CD4-positive, alpha-beta T cell (primary cell): Measurements from ENCODE around the gene C17orf67. TPM values are rescaled to one million over a fixed set of nuclear protein-coding genes. Genes with fewer than 3 reads are reported as not detected.

ENCODE experiments used
- ATAC-seq: fragments of 200-7000 bp; cut with Tn5 transposase; one replicate; pipeline ENCODE4 v1.10.0; 2022; ENCODE audit warnings: mild to moderate bottlenecking; ENCODE audit not compliant: poor library complexity
- CTCF ChIA-PET: fragments of 350-600 bp; sonication (Branson Sonifier 250); formaldehyde crosslinking; loops from one replicate; lab custom pipeline; 2021; ENCODE audit warnings: antibody characterized with exemption, inconsistent platforms; lab: Charles Lee
- POLR2A ChIA-PET: fragments of 350-600 bp; sonication (Branson Sonifier 250); formaldehyde crosslinking; loops from one replicate; lab custom pipeline; 2021; ENCODE audit warnings: antibody characterized with exemption, inconsistent platforms; lab: Charles Lee
- DNase-seq, 14 experiments: peaks; one replicate each; pipeline ENCODE4 v3.0.0-alpha.2; 2013 to 2020; ENCODE audit warnings: mixed read lengths in 2 of 14
- H3K27ac ChIP-seq, 2 donors: one replicate each; pipeline versions ENCODE4 v1.5.1 to v1.7.0; 2013; ENCODE audit warnings: low read length in 2 of 2, low read depth in 1 of 2, mild to moderate bottlenecking in 1 of 2
- H3K27me3 ChIP-seq, 2 experiments: 1 replicate in 1 of 2; 2 replicates in 1 of 2; pipeline versions ENCODE4 v1.6.1 to v1.7.0; 2013; ENCODE audit warnings: low read length in 2 of 2, control low read depth in 1 of 2, mild to moderate bottlenecking in 1 of 2, moderate library complexity in 1 of 2; ENCODE audit not compliant: insufficient read depth in 2 of 2, control insufficient read depth in 1 of 2
- H3K36me3 ChIP-seq: one replicate; pipeline ENCODE4 v1.6.1; 2013; ENCODE audit warnings: low read length, control low read depth; ENCODE audit not compliant: insufficient read depth
- H3K4me1 ChIP-seq: one replicate; pipeline ENCODE4 v1.6.1; 2013; ENCODE audit warnings: low read length, control low read depth; ENCODE audit not compliant: insufficient read depth
- H3K4me3 ChIP-seq: one replicate; pipeline ENCODE4 v1.5.1; 2013; ENCODE audit warnings: mild to moderate bottlenecking, low read length, moderate library complexity
- H3K9me3 ChIP-seq, 2 experiments: 1 replicate in 1 of 2; 2 replicates in 1 of 2; pipeline versions ENCODE4 v1.6.1 to v1.7.0; 2013; ENCODE audit warnings: low read length in 2 of 2, mild to moderate bottlenecking in 2 of 2, control low read depth in 1 of 2, moderate library complexity in 1 of 2; ENCODE audit not compliant: control insufficient read depth in 1 of 2, insufficient read depth in 1 of 2
- H3K27ac Mint-ChIP-seq: one replicate; pipeline ENCODE4 v1.8.0; 2020; ENCODE audit warnings: mixed read lengths
- H3K27me3 Mint-ChIP-seq: one replicate; pipeline ENCODE4 v1.8.0; 2021; ENCODE audit warnings: mixed read lengths
- H3K36me3 Mint-ChIP-seq: one replicate; pipeline ENCODE4 v1.8.0; 2021; ENCODE audit warnings: low read depth, mixed read lengths
- H3K4me1 Mint-ChIP-seq: one replicate; pipeline ENCODE4 v1.8.0; 2021; ENCODE audit warnings: low read depth, mixed read lengths
- H3K4me3 Mint-ChIP-seq: one replicate; pipeline ENCODE4 v1.8.0; 2020; ENCODE audit warnings: mild to moderate bottlenecking, mixed read lengths
- H3K9me3 Mint-ChIP-seq: one replicate; pipeline ENCODE4 v1.8.0; 2020; ENCODE audit warnings: mixed read lengths
- CTCF ChIP-seq: fragments of 200-600 bp; IDR thresholded peaks from one replicate; pipeline ENCODE4 v1.8.0; 2022; ENCODE audit warnings: antibody characterized with exemption, mild to moderate bottlenecking
- intact Hi-C, 2 experiments: fragments of 100-400 bp; cut with DNase I in 1 of 2; cut with micrococcal nuclease in 1 of 2; formaldehyde crosslinking; loops; one replicate each; pipeline versions ENCODE4 v1.15.1 to v1.9.0; 2023 to 2025; cut with DNase I, micrococcal nuclease
- total RNA-seq, 174 experiments: library from RNA in 2 of 174; stranded (reverse) in 2 of 174; gene quantifications; one replicate each; pipeline ENCODE4 v1.2.3 and lab custom pipeline; 2021 to 2026

Gene C17orf67
- total RNA-seq, 2 experiments from 2014 or later, result 4.3 to 4.8 TPM

- TF ChIP-seq CTCF, result no peak
- Histone ChIP-seq H3K9me3 (no peaks in the 10 kb centered on the region), H3K4me3 (no peak overlapping the region), H3K4me1 (peaks cover 2% of the 10 kb centered on the region), H3K27me3 (no peaks in the 10 kb centered on the region), H3K27ac (no peak overlapping the region), H3K36me3 (no peaks in the 10 kb centered on the region)
- DNase-seq (peak in 1 of 14 experiments; percentile 38), ATAC-seq (peak; percentile 54)
- H3K27ac Mint-ChIP-seq, result peak overlapping the region; percentile 74
- peaks cover 9% of the 10 kb centered on the region for H3K4me1 Mint-ChIP-seq
- peaks cover 6% of the 10 kb centered on the region for H3K27me3 Mint-ChIP-seq
- ChIA-PET CTCF (no interaction called here), POLR2A (interaction anchor here (1.4 kb wide), 1 partner anchor 10 kb away, joined by 3 read pairs; no protein-coding TSS in a partner anchor)
- peaks cover 1% of the 10 kb centered on the region for H3K36me3 Mint-ChIP-seq
- H3K4me3 Mint-ChIP-seq, result no peak overlapping the region
- intact Hi-C loops, result no loop called here
- no peaks in the 10 kb centered on the region for H3K9me3 Mint-ChIP-seq
Measured at GRCh38 chr17:56870081-56870651, 36.4 kb upstream of the C17orf67 start.

GRCh38 chr17:56868716-56869115 is 35.0 kb upstream of the C17orf67 start:
- ATAC-seq, result no peak

GRCh38 chr17:56867948-56868376 is 34.2 kb upstream of the C17orf67 start:
- Mint-ChIP-seq H3K4me3 (no peak overlapping the region), H3K27me3 (no peaks in the 10 kb centered on the region), H3K36me3 (peaks cover 17% of the 10 kb centered on the region), H3K9me3 (no peaks in the 10 kb centered on the region), H3K27ac (no peak overlapping the region), H3K4me1 (peaks cover 9% of the 10 kb centered on the region)
- CTCF ChIA-PET, result no interaction called here
- Histone ChIP-seq H3K4me1 (peaks cover 2% of the 10 kb centered on the region), H3K27me3 (no peaks in the 10 kb centered on the region), H3K4me3 (no peak overlapping the region), H3K36me3 (peaks cover 14% of the 10 kb centered on the region), H3K9me3 (no peaks in the 10 kb centered on the region), H3K27ac (no peak overlapping the region)
- intact Hi-C loops, result no loop called here
- DNase-seq (no peak), ATAC-seq (no peak)
- POLR2A ChIA-PET, result no interaction called here
- no peak for TF ChIP-seq CTCF

More at GRCh38 chr17:56868716-56869115, 35.0 kb upstream of the C17orf67 start:
- no peaks in the 10 kb centered on the region for H3K9me3 ChIP-seq
- intact Hi-C loops, result no loop called here
- no peaks in the 10 kb centered on the region for H3K27me3 Mint-ChIP-seq
- H3K4me3 Mint-ChIP-seq, result no peak overlapping the region
- CTCF ChIA-PET, result no interaction called here
- no peaks in the 10 kb centered on the region for H3K27me3 ChIP-seq
- H3K36me3 Mint-ChIP-seq, result peaks cover 12% of the 10 kb centered on the region
- H3K27ac ChIP-seq, result no peak overlapping the region
- H3K36me3 ChIP-seq, result peaks cover 12% of the 10 kb centered on the region
- H3K27ac Mint-ChIP-seq, result no peak overlapping the region
- no peak overlapping the region for H3K4me3 ChIP-seq
- H3K9me3 Mint-ChIP-seq, result no peaks in the 10 kb centered on the region
- H3K4me1 ChIP-seq, result peaks cover 2% of the 10 kb centered on the region
- H3K4me1 Mint-ChIP-seq, result peaks cover 9% of the 10 kb centered on the region
- POLR2A ChIA-PET, result interaction anchor here (1.4 kb wide), 1 partner anchor 12 kb away, joined by 3 read pairs; no protein-coding TSS in a partner anchor
- no peak for DNase-seq
- no peak for TF ChIP-seq CTCF
